NCI-H2196 treated with DMSO at 0.1 percent for 48 hours (cell line): Measurements from ENCODE around the gene PCOLCE2.

Source experiments
- DNase-seq: peaks from one replicate; lab custom pipeline; 2025; ENCODE audit not compliant: unreplicated experiment; lab: John Stamatoyannopoulos, UW

Gene PCOLCE2, protein sequence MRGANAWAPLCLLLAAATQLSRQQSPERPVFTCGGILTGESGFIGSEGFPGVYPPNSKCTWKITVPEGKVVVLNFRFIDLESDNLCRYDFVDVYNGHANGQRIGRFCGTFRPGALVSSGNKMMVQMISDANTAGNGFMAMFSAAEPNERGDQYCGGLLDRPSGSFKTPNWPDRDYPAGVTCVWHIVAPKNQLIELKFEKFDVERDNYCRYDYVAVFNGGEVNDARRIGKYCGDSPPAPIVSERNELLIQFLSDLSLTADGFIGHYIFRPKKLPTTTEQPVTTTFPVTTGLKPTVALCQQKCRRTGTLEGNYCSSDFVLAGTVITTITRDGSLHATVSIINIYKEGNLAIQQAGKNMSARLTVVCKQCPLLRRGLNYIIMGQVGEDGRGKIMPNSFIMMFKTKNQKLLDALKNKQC

DNA sequence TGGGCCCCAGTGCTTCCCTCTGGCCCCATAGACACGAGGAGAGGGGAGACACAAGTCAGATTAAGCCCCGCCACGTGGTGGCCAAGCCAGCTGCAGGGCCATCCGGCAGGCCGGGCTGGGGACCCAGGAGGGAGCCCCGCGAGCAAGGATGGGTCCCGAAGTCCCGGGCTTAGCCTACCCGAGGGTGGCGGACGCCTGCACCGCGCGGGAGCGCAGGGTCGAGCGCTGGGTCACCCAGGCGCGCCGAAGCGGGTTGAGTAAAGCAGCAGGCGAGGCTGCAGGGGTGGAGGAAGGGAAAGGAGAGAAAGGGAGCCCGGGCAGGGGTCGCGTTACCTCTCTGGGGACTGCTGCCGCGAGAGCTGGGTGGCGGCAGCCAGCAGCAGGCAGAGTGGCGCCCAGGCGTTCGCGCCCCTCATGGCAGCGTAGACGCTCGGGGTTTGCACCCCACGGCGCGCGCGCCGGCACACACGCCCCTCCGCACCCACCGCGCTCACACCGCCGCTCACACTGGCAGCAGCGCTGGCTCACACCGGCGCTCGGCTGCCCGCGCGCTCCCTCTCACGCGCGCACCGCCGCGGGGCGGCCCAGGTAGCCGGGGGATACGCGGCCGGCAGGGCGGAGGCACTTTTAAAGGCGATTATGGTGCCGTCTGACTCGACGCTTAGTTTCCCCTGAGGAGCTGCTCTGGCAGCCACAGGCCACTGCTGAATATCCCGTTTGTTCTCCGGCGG is at the start of gene PCOLCE2:
PCOLCE2 (minus strand) TSS at position 603 of the 731 bp plus-strand sequence; CDS start at position 416, 187 bp downstream.
- DNase-seq: no peak

DNA sequence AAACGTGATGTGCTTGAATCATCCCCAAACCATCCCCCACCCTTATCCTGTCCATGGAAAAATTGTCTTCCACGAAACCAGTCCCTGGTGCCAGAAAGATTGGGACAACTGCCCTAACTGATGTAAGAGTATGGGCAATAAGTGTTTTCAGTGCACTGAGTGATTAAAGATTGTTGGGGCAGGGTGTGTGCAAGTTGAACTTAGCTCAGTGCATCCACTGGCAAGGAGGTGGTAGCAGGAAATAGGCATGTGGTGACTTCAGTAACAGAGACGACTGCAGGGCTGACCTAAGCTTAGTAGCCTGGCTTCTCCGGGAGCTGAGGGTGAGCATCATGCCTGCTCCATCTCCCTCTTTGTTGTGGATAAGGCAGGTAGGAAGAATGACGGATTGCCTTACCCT is 47.1 kb upstream of the PCOLCE2 start:
- DNase-seq: no peak

DNA sequence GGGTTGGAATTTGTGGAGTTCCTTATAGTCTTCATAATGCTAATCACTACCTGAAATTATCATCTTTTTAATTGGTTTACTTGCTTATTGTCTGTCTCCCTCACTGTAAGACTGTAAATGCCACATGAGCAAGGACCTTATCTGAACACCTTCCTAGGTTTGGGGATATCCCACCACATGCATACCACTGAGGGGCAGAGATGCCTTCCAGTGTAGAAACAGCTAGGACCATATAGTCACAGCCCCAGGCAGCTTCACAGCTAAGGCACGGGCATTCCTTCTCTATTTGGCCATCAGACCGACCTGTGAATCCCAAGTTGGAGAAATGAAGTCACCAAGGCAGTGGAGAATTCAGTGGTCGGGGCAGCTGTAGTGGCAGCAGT is 46.0 kb upstream of the PCOLCE2 start:
- no peak for DNase-seq

DNA sequence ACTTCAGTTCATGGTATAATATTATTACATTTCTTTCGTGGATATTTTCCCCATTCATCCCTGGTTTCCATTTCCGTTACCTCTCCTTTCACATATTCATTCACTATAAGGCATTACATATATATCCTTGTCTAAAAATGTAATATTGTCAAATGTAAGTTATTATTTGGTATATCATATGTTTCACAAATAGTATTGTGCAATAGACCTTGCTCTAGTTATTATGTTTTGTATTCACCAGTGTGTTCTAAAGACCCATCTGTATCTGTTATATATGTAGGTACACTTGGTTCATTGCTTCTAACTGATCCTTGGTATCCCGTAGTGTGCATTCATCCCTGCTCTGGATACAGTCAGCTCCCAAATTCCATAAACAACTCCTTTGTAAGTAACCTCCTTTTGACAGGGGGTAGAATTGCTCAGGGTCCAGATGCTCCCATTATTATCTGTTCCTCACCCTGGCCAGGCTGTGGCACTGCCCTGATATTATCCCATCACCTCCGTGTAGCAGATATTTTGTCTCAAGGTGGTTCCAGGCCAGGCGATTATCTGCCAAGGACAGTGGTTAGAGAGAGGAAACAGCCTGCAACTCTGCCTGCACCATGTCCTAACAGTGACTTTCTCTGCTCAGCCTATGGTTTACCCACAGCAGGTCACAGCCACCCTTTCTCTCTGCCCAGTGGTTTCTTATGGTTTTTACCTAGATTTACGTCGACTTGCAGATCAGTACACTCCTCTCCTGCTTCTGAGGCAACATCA is 45.4 kb upstream of the PCOLCE2 start:
- no peak for DNase-seq

DNA sequence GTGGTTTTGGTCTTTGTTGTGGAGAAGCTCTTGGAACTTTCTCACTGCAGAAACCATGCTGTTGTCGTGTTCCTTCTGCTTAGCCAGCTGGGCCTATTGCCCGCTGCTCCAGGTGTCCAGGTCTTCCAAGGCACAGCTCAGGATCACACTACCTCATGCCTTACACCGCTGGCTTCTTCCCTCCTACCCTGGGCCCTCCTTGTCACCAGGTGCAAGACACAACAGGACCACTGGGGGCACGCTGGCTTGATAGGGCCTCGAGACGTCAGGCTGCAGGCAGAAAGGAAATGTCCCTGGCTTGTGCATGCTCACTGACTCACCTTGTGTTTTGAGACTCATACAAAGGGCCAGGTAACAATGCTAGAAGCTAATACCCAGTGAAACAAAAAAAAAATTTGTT is 42.3 kb upstream of the PCOLCE2 start:
- DNase-seq: no peak

DNA sequence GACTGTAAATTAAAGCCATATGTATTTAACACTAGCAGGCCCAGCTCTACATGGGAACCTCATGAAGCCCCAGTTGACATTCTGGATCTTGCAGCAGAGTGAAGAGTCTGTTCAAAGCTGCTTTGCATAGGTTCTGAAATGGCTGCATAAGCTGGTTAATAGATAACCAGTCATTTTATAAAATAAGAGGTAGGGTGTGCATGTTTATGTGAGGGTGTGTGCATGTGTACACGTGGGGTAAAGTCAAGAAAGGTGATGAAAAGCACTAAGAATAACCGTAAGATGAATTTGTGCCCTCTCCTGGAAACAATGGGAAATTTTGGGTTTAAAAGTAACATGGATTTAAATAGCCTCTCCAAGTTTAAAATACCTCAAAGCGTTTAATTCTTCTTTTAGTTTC is 41.6 kb upstream of the PCOLCE2 start:
- no peak for DNase-seq

DNA sequence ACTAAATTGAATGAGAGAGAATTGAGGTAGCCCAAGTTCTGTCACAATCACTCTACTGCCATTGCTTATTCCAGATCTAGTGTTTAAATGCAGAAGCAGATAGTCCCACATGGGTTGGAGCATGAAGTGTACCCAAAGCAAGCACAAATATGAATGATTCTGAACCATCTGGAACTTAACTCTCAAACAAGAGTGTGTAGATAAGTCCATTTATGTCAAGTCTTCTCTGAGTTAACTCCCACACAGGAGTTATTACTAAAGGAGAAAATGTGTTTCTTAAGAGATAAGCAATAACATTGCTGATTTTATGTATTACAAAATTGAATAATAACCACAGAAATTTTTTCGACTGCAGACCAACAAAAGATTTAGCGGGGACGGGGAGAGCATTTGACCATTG is 41.0 kb upstream of the PCOLCE2 start:
- no peak for DNase-seq

DNA sequence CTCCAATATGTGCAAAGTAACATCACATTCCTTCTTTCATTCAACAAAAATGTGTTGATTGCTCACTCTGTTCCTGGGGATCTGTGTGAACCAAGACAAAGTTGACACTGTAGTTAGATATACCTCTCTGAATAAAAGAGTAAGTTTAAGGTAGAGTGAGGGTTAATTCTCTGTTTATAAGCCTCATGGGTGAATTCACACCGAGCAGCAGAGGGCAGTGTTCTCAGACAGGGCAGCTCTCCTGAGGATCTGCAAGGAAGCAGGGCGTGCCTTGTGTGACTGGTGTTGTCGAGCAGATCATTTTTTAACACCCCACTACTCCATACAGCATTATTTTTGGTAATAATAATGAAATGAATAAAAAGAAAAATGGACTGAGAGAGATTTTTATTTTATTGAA is 40.2 kb upstream of the PCOLCE2 start:
- DNase-seq: peak; percentile 28

DNA sequence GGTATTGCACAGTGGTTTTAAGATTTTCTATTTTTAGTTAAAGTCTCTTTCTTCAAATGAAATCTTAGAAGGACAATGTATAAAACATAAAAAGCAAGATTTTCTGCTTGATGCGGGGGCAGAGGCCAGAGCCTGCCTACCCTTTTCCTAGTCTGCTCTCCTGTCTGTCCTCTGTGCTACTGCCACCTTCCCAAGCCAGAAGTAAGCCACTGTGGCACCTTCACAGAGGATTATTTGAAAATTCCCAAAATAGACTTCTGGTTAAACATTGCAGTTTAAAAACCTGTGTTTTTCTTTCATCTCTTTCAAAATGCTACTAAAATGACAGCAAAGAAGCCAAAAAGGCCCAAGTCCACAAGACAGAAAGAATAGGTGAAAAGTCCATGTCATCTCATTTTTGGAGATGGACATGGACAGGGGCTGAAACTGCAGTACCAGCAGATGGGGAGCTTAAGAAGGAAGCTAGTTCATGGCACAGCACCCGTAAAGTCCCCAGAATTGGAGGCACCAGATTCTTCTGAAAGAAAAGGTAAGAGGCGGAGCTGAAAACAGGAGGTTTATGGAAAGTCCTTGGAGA is 37.6 kb upstream of the PCOLCE2 start:
- no peak for DNase-seq

DNA sequence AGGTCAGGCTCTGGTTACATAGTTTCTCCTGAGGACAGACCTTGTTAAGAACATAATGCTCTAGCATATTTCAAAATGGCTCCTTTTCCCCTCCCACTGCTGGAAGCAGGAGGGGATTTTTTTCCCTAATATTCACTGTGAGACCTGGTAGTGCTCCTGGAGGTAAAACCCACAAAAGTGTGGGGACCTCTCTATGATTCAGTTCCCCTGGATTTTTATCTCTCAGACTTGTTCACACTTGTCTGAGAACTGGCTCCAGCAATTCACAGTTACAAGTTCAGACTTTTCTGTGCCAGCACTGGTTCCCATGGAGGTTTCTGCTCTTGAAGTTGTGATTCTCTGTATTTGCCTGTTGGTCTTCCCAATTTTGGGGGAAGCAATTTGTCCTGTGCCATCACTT is 36.3 kb upstream of the PCOLCE2 start:
- DNase-seq: no peak

DNA sequence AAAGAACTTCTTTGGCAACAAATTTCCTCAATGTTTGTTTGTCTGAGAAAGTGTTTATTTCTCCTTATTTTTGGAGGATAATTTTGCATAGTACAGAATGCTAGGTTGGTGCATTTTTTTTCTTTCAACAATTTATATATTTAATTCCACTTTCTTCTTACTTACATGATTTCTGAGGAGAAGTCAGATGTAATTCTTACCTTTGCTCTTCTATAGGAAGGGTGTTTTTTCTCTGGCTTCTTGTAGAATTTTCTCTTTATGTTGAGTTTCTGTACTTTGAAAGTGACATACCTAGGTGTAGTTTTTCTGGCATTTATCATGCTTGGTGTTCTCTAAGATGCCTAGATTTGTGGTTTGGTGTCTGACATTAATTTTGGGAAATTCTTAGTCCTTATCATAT is 34.8 kb upstream of the PCOLCE2 start:
- no peak for DNase-seq

DNA sequence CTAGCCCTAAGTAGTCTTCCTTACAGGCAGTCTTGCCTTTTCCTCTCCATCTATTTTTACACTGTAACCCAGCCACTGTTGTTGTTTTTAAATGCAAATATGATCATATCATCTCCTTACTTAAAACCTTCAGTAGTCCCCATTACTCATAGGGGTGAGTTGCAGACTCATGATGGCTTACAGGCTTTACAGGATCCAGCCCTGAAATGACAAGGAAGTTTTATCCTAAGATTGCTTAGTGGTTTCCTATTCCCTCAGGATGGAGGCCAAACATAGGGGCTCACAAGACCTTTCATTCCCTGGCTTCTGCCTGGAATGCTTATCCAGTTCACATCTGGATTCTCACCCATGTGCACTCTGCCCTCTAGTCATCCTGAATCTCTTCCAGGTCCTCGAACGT is 27.7 kb upstream of the PCOLCE2 start:
- no peak for DNase-seq

DNA sequence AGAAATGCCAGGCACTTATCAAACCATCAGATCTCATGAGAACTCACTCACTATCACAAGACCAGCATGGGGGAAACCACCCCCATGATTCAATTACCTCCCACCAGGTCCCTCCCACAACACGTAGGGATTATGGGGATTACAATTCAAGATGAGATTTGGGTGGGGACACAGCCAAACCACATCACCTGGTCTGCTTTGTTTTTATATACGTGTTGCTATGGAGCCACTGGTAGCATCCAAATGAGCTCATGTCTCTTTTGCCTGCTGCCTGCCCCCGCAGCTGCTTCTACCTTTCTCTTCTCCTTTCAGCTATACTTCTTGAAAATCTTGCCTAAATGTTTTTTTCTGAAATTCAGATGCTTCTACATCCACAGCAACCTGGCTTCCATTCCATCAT is 26.8 kb upstream of the PCOLCE2 start:
- DNase-seq: no peak

DNA sequence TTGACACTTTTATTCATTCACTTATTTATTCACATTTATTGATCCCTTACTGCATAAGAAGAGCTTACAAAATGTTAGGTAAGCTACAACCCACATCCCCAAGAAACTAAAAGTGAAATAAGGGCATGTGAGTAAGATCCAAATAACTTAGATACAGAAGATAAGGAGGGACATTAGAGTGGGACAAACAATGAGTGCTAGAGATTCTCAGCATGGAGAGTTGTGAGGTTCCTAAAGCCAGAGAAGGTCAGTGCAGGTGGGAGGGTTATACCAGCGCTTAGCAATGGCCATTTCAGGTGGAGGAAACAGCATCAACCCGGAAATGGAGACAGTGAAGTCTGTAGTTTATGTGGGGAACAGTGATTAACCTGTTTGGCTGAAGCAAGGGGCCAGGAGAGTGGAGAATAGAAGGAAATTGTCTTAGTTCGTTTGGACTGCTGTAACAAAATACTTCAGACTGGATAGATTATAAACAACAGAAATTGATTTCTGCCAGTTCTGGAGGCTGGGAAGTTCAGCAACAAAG is 25.5 kb upstream of the PCOLCE2 start:
- no peak for DNase-seq

DNA sequence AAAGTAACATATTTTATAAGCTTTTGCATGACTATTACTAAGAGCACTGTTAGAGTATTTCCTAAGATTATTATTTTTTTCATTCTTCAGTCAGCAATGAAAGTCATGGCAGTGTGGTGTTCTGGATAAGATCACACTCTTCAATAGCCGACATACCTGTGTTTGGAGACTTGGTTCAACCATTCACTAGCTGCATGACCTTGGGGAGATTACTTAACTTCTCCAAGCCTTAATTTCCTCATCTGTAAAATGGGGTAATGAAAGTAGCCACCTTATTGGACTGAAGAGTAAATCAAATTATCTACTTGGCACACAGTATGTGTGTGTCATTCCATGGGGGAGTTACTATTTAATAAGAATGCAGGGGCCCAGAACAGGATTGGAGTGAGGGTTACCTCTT is 24.5 kb upstream of the PCOLCE2 start:
- no peak for DNase-seq

DNA sequence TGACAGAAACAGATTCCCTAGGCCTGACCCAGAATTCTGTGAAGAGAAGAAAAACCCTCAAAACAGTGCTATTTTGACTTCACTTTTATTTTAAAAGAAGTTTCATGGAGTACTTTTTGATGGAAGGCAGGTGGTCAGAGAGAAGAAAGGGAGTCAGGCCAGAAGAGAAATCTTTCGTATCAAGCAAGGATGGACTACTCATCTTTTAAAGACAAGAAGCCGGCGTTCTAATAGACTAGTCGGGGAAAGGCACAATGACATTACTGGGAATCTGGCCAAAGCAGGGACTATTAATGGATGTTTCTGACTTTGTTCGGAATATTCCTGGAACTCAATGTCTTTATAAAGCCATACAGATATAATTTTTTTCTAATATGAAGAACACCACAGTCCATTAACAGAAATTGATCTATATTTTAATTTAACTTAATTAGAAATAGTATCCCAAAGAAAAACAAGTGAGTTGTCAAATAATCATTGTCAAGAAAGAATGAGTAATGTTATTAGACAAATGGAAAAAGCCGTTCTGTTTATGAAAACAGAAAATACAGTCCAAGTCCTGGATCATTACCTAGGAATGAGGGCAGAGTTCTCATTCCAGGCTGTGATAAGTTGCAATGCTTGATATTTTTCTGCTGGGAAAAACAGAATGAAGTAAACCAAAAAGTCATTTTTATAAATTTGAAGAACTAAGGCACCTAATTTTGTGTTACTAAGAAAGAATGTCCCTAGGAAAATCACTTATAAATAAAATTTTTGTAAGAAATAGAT is 23.7 kb upstream of the PCOLCE2 start:
- no peak for DNase-seq

DNA sequence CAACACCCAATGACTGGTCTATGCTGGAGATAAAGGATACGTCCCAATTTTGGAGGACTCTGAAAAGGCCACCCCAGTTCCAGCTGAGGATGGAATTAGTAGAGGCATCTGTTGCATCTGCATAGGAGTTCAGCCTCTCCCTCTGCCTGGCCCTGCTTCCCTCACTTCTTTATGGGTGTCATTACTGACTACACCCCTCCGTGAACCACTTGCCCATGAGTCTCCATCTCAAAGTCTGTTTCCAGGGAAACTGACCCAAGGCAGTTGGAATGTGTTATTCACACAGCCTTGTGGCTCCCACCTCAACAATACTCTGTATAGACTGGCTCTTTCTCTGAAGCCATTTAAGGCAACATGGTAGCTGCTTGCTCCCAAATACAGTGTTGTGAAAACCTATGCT is 21.4 kb upstream of the PCOLCE2 start:
- no peak for DNase-seq

DNA sequence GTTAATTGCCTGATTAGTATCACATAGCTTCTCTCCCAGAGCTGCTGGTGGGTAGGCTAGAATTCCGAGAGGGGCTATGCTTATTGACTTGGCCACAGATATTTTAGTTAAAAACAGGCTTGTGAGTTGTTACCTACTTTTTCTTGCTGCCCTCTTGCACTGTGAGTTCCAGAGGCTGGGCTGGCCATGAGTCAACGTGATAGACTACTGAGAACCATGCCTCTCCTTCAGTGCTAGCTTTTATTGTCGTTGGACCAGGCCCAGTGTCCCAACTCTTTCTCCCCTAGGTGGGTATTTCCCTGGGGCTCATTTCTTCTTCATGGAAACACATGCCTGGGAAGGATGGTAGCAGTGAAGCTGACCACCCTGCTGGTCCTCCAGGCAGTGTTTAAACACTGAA is 20.4 kb upstream of the PCOLCE2 start:
- no peak for DNase-seq

DNA sequence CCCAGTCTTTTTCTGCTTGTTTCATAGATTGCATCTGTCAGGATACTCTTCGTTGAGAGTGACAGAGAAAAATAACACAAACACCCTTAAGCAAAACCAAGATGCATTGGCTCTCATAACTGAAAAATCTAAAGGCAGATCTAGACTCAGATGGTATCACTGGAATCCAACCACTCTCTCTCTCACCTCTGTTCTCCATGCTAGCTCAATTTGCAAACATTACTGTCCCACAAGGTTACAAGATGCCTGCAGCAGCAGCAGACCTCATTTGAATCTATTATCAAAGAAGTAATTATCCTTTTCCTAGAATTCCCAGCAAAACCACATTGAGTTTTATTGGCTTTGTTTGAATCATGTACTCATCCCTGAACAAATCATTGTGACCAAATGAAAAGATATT is 19.1 kb upstream of the PCOLCE2 start:
- DNase-seq: no peak

DNA sequence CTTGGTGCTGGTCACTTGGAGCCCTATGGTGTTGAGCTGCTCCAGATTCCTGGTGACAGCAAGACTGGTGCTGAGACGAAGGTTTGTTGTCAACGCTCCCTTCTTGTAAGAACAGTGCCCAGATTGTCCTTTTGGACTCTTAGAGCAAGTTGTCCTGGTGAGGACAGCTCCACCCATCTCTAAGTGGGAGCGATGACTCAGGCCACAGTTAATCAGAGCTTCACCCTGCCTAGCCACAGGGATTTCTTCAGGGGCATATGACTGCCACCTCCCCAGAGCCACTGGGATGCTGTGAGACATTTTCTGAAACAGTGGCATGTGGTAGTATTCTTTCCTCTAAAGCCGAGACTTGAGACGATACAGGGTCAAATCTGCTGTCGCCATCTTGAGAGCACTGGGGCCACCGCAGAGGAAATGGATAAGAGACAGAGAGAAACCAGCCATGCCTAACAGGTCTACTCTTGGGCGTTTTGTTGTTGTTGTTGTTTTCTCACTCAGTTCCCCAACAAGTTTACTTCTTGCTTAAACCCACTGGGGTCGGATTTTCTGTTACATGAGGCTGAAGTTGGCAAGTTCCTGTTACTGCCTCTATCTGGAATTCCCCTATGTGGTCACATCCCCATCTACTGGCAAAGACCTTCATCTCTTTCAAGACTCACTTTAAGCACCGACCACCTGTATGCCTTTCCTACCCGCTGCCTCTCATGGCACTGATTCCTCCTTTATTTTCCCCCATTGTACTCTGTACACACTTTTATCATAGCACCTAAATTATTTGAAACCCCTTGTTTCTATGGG is 16.0 kb upstream of the PCOLCE2 start:
- no peak for DNase-seq
